MG63 (cell line): ENCODE results near the gene CLEC4D. TPM values are rescaled to one million over a fixed set of nuclear protein-coding genes. Genes with fewer than 3 reads are reported as not detected.
"Not testable (repeated sequence)": the region's sequence is repeated elsewhere in the genome, so short reads cannot be mapped to it uniquely, and the experiment has no call there.

Experiments
- DNase-seq: peaks from one replicate; pipeline ENCODE4 v3.0.0-alpha.2; 2020
- H3K27me3 ChIP-seq: fragments of 250-450 bp; sonication (Bioruptor Pico); 2 replicates; pipeline ENCODE4 v1.5.1; 2020; ENCODE audit warnings: mild to moderate bottlenecking, moderate library complexity
- H3K36me3 ChIP-seq: fragments of 250-450 bp; sonication (Bioruptor Pico); 2 replicates; pipeline ENCODE4 v1.5.1; 2020; ENCODE audit warnings: mild to moderate bottlenecking, moderate library complexity
- H3K4me3 ChIP-seq: fragments of 250-450 bp; sonication (Bioruptor Pico); 2 replicates; pipeline ENCODE4 v1.5.1; 2020; ENCODE audit warnings: mild to moderate bottlenecking, moderate library complexity
- H3K9me3 ChIP-seq: fragments of 250-450 bp; sonication (Bioruptor Pico); 2 replicates; pipeline ENCODE4 v1.5.1; 2020; ENCODE audit warnings: mild to moderate bottlenecking, moderate library complexity
- total RNA-seq: library from RNA; depleted of rRNA; stranded (reverse); fragments of >200 nt; shearing (Covaris generic); gene quantifications from 2 replicates; pipeline ENCODE4 v1.2.3, GENCODE V29; 2014; ENCODE audit warnings: low replicate concordance; rRNA removed

Gene CLEC4D
- total RNA-seq, 1 experiment from 2014 or later, result not detected

DNA sequence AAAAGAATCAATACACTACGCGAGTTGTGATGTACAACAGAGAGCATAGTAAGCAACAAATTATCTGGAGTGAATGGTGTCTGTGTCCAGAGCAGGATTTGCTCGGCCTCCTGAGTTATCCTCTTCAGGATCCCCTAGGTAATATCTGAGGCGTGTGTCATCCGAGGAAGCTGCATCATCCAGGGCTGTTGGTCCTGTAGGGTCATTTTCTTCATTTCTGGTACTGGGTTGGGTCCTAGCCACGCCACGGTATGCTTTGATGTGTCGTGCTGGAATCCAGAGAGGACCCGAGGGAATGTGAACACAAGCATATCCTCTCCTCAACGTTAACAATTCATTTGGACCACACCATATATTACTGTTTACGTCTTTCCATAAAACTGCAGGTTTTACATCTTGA is 46.4 kb downstream of the CLEC4D start:
- Histone ChIP-seq H3K4me3 (no peak overlapping the region), H3K36me3 (no peaks in the 10 kb centered on the region), H3K9me3 (no peaks in the 10 kb centered on the region), H3K27me3 (no peaks in the 10 kb centered on the region)
- DNase-seq, result no peak

DNA sequence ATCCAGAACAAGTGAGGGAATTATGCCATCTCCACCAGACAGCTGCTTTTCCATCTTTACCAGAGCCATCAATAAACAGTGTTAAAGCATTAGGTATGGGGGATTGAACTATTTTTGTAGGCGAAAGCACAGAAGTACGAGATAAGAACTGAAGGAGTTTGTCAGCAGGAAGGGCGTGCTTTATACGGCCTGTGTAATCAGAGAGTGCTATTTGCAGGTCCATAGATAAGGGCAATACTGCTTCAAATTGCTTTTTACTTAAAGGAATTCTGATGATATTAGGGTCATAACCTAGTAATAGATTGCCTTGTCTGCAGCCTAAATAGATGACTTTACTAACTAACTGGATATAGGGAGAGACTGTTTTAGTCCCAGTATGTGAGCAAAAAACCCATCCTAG is 47.7 kb downstream of the CLEC4D start:
- H3K9me3 ChIP-seq, result no peaks in the 10 kb centered on the region
- H3K36me3 ChIP-seq, result no peaks in the 10 kb centered on the region
- no peak overlapping the region for H3K4me3 ChIP-seq
- H3K27me3 ChIP-seq, result no peaks in the 10 kb centered on the region
- no peak for DNase-seq

DNA sequence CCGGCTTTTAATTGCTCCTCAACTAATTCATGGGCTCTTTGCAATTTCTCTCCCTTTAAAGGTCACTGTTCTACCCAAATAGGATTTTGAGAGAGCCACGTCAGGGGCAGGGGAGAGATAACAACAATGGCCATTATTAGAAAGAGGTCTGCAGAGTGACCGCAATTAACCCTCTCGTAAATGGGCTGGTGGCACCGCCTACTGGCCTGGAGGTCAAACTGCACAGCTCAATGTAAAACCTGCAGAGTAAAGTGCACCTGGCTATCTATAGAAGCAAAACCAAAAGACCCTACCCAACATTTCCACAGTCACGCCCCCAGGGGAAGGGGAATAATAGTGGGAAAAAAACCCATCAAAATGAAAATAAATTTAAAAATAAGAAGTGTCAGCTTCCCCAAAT is 49.0 kb downstream of the CLEC4D start:
- DNase-seq, result no peak
- Histone ChIP-seq H3K27me3 (no peaks in the 10 kb centered on the region), H3K9me3 (no peaks in the 10 kb centered on the region), H3K36me3 (no peaks in the 10 kb centered on the region), H3K4me3 (no peak overlapping the region)

DNA sequence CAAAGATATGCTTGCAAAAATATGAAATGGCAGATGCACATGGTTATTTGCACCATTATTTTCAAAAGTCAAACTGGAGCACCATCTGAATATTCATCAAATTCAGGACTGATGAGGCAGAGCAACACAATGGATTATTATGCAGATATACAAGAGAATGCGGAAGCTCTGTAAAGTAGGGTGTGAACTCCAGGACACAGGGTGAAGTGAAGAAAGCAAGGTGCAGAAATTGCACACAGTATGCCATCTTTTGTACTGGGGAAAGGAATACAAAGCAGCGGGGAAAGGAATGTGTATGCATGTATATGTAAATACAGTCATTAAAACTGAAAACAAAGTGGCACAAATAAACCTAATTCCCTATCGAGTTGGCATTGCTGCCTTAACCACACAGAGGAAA is 50.1 kb downstream of the CLEC4D start:
- no peak for DNase-seq
- H3K36me3 ChIP-seq, result no peaks in the 10 kb centered on the region
- no peaks in the 10 kb centered on the region for H3K27me3 ChIP-seq
- H3K4me3 ChIP-seq, result no peak overlapping the region
- H3K9me3 ChIP-seq, result no peaks in the 10 kb centered on the region

DNA sequence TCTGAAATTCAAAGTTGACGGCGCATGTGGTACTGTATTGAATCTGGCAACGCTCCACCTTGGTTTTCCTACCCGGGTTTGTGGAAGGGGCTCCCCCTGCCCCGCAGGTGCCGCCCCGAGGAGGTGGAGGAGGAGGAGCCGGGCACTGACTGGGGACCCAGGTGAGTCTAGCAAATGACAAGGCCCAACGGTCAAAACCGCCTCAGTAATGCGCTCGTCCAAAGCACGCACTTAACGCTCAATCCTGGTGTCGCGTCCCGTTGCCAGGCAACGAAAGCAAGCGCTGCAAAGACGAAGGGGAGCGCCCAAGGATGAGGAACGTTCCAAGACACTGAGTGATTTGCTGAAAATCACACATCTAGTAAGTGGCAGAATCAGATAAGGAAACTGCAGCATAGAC is 51.4 kb downstream of the CLEC4D start:
- no peak for DNase-seq
- Histone ChIP-seq H3K27me3 (no peaks in the 10 kb centered on the region), H3K9me3 (no peaks in the 10 kb centered on the region), H3K4me3 (no peak overlapping the region), H3K36me3 (no peaks in the 10 kb centered on the region)

DNA sequence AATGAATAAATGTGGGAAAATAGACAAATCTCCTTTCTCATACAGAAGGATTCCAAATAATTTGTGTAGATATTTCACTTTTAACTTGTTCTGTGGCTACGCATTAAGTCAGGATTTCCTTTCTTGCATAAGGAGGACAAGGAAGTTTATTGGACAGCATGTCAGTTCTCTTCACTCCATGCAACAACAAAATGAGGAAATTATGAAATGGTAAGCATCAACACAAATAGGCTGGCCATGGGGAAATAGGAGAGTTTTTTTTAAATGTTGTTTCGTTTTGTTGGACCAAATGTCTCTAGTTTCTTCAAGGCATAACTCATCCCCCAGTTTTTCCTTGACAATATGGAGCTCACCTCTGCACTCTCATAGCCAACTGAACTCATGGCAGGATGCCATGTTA is 52.7 kb downstream of the CLEC4D start:
- not testable (repeated sequence) for H3K27me3 ChIP-seq, DNase-seq, H3K36me3 ChIP-seq, H3K9me3 ChIP-seq, H3K4me3 ChIP-seq

DNA sequence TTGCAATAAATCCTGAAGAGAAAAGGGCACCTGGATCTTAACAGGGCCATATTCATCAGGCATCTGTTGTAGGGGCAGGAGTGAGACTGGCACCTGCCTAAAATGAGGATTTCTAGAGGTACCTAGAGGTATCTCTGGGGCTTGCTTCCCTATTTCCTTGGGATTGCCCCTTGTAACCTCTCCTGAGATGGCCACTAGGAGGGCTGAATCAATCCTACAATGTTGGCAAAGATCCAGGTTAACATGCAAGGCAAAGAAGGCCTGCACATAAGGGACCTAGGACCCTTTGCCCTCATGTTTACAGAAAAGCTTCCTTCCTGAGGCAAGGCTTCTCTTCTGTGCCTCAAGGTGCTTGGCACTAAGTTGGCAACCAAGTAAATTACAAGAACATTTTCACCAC is 53.2 kb downstream of the CLEC4D start:
- H3K27me3 ChIP-seq, result no peaks in the 10 kb centered on the region
- no peak for DNase-seq
- no peaks in the 10 kb centered on the region for H3K9me3 ChIP-seq
- H3K4me3 ChIP-seq, result no peak overlapping the region
- H3K36me3 ChIP-seq, result no peaks in the 10 kb centered on the region

Other genes starting within 250 kb of the CLEC4D start
- gene CLEC6A, start 57.5 kb upstream of the CLEC4D start, total RNA-seq, result not detected in 2 replicates
- not detected in 2 replicates for gene CLEC4E, start 27.4 kb downstream of the CLEC4D start, total RNA-seq
- not detected in 2 replicates for gene AICDA, start 99.4 kb downstream of the CLEC4D start, total RNA-seq
- 39.0 and 54.5 TPM in 2 replicates for gene MFAP5, start 149.3 kb downstream of the CLEC4D start, total RNA-seq
- gene RIMKLB, start 184.5 kb downstream of the CLEC4D start, total RNA-seq, result 7.0 and 10.0 TPM in 2 replicates